Stomach (tissue), 19 donors: ENCODE measurements around the gene ALDH7A1. TPM values are rescaled to one million over a fixed set of nuclear protein-coding genes. Genes with fewer than 3 reads are reported as not detected.
A peak's percentile ranks its signal among the peaks of the same experiment; 100 is the strongest.

Experiments used
- DNase-seq, 2 donors: peaks; one replicate each; pipeline versions ENCODE4 v3.0.0 to v3.0.0-alpha.2; 2013 to 2019
- H3K27ac ChIP-seq, 5 donors: fragments of 200-600 bp in 4 of 5; sonication (generic) in 4 of 5; one replicate each; pipeline ENCODE4 v1.5.1; 2013 to 2019; ENCODE audit warnings: mild to moderate bottlenecking in 1 of 5, moderate library complexity in 1 of 5
- H3K27me3 ChIP-seq, 3 donors: fragments of 200-600 bp; sonication (generic); one replicate each; pipeline ENCODE4 v1.5.1; 2017 to 2019; ENCODE audit warnings: mixed run types in 1 of 3
- H3K36me3 ChIP-seq, 4 donors: fragments of 200-600 bp; sonication (generic); 1 replicate in 3 of 4; 2 replicates in 1 of 4; pipeline ENCODE4 v1.5.1; 2016 to 2019
- H3K4me1 ChIP-seq, 4 donors: fragments of 200-600 bp; sonication (generic); one replicate each; pipeline ENCODE4 v1.5.1; 2016 to 2019
- H3K4me3 ChIP-seq, 4 donors: fragments of 200-600 bp; sonication (generic) in 3 of 4; one replicate each; pipeline ENCODE4 v1.5.1; 2016 to 2019; ENCODE audit warnings: mild to moderate bottlenecking in 1 of 4
- H3K9me3 ChIP-seq, 4 donors: fragments of 200-600 bp; sonication (generic); one replicate each; pipeline ENCODE4 v1.5.1; 2016 to 2019
- EP300 ChIP-seq: sonication (generic); formaldehyde crosslinking; IDR thresholded peaks from one replicate; pipeline ENCODE4 v1.6.1; 2017; ENCODE audit warnings: antibody characterized with exemption
- POLR2A ChIP-seq, 4 donors: fragments of 450-650 bp; IDR thresholded peaks; one replicate each; pipeline ENCODE4 v1.6.1; 2016; ENCODE audit warnings: antibody characterized with exemption in 4 of 4, control low read depth in 2 of 4, mild to moderate bottlenecking in 1 of 4, moderate library complexity in 1 of 4
- POLR2AphosphoS5 ChIP-seq, 3 donors: sonication (generic); formaldehyde crosslinking; IDR thresholded peaks; one replicate each; pipeline ENCODE4 v1.6.1; 2016; ENCODE audit warnings: antibody characterized with exemption in 3 of 3
- WGBS, 5 donors: extraction: QIAGEN DNeasy Blood & Tissue Kit in 3 of 5; methylation state at CpG; one replicate each; pipeline versions ENCODE4 v1.1.5 to v1.1.7; 2013 to 2018; 5-methylcytosine and 5-hydroxymethylcytosine counted together
- intact Hi-C: fragments of 100-400 bp; cut with DNase I; formaldehyde crosslinking; loops from one replicate; pipeline ENCODE4 v1.15.1; 2023; ENCODE audit warnings: low total_unique reads
- long read RNA-seq, 10 donors: transcript quantifications; one replicate each; lab custom pipeline, GENCODE V29; 2026
- polyA plus RNA-seq, 3 donors: library from polyadenylated mRNA; stranded (reverse); fragments of 200-250 nt; gene quantifications; one replicate each; pipeline ENCODE4 v1.2.3, GENCODE V29; 2013
- total RNA-seq, 5 donors: library from RNA; depleted of rRNA; stranded (reverse); fragments of >200 nt; gene quantifications; one replicate each; pipeline versions ENCODE4 v1.1.0 to v1.2.3, GENCODE V29; 2014 to 2016
- TF ChIP-seq, protein P1 (sequence below), 7 experiments: fragments of 450-650 bp in 4 of 7; fragments of 200-600 bp in 3 of 7; sonication (generic) in 3 of 7; IDR thresholded peaks; one replicate each; pipeline ENCODE4 v1.5.1; 2016 to 2019; ENCODE audit warnings: antibody characterized with exemption in 7 of 7, control low read depth in 2 of 7, mild to moderate bottlenecking in 1 of 7
- donor health status: healthy with polysubstance abuse.
- donor health status: Bipolar disorder and iron deficiency.
- donor health status: healthy.

The ALDH7A1 gene
- total RNA-seq, result 10 to 100 TPM in 4 of 5 donors, 1 to 10 TPM in 1; 4.9 to 55.6 (median 30.9) TPM
- 10 to 100 TPM; 32.2 to 52.9 (median 32.9) TPM for polyA plus RNA-seq
- long read RNA-seq, donor 1, full-length matches to known transcripts, result 3 of 3 reads
- long read RNA-seq, donor 1, partial matches to known transcripts, result 0 of 3 reads
- long read RNA-seq, donor 1, other reads (novel, unspliced or antisense), result 0 of 3 reads
- long read RNA-seq, donor 2, full-length matches to known transcripts, result 10 of 10 reads
- long read RNA-seq, donor 2, partial matches to known transcripts, result 0 of 10 reads
- long read RNA-seq, donor 2, other reads (novel, unspliced or antisense), result 0 of 10 reads
- long read RNA-seq, donor 3, full-length matches to known transcripts, result 14 of 14 reads
- long read RNA-seq, donor 3, partial matches to known transcripts, result 0 of 14 reads
- long read RNA-seq, donor 3, other reads (novel, unspliced or antisense), result 0 of 14 reads
- long read RNA-seq, donor 4, result 0 reads
- long read RNA-seq, donor 5, full-length matches to known transcripts, result 14 of 14 reads
- long read RNA-seq, donor 5, partial matches to known transcripts, result 0 of 14 reads
- long read RNA-seq, donor 5, other reads (novel, unspliced or antisense), result 0 of 14 reads
- long read RNA-seq, donor 6, full-length matches to known transcripts, result 40 of 47 reads
- long read RNA-seq, donor 6, partial matches to known transcripts, result 7 of 47 reads
- long read RNA-seq, donor 6, other reads (novel, unspliced or antisense), result 0 of 47 reads
- long read RNA-seq, donor 7, full-length matches to known transcripts, result 10 of 16 reads
- long read RNA-seq, donor 7, partial matches to known transcripts, result 6 of 16 reads
- long read RNA-seq, donor 7, other reads (novel, unspliced or antisense), result 0 of 16 reads
- long read RNA-seq, donor 8, full-length matches to known transcripts, result 22 of 28 reads
- long read RNA-seq, donor 8, partial matches to known transcripts, result 6 of 28 reads
- long read RNA-seq, donor 8, other reads (novel, unspliced or antisense), result 0 of 28 reads
- long read RNA-seq, donor 9, full-length matches to known transcripts, result 13 of 32 reads
- long read RNA-seq, donor 9, partial matches to known transcripts, result 19 of 32 reads
- long read RNA-seq, donor 9, other reads (novel, unspliced or antisense), result 0 of 32 reads
- long read RNA-seq, donor 10, full-length matches to known transcripts, result 2 of 7 reads
- long read RNA-seq, donor 10, partial matches to known transcripts, result 5 of 7 reads
- long read RNA-seq, donor 10, other reads (novel, unspliced or antisense), result 0 of 7 reads

DNA sequence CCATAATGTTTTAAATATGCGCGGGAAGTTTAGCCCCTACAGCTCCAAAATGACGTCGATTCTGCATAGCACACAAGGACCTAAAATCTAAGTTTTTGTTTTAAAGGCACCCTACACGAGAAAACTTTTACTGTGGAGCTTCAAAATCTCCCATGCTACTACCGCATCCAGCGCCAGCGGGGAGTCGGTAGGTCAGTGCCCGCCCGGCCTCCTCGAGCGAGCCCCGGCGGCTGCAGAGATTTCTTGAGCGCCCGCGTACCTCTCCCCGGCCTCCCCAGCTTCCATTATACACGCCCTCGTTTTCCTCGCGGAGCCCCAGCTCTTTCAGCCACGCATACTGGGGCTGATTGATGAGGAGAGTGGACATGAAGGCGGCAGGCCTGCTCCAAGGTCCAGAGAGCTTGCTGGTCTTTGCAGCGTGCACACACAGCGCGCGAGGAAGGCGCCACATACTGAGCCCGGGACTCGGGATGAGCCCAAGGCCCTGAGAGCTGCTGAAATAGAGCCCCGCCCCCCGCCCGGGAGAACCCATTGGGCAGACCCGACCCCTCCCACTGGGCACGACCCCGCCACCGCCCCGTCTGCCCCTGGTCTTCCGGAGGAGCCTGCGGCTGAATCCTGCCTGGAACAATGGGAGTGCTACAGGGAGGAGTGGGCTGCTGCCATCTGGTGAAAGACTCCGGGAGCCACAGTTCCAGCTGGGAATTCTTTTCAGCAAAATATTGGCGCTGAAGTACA is at the start of gene ALDH7A1:
ALDH7A1 (minus strand) TSS at position 472 of the 738 bp plus-strand sequence; CDS start at position 451, 21 bp downstream.
- 0 to 3% (median 1%) methylated on average over 28 to 44 of the region's 44 CpGs for WGBS, 5 donors
- Histone ChIP-seq H3K4me1 (peaks cover 0 to 26% (median 23%) of the 10 kb centered on the region in 4 donors), H3K27ac (peak within 1 kb of the TSS; percentile 74 to 87 (median 84)), H3K36me3 (peaks cover 0 to 23% (median 22%) of the 10 kb centered on the region in 4 donors), H3K9me3 (no peaks in the 10 kb centered on the region), H3K27me3 (no peaks in the 10 kb centered on the region), H3K4me3 (peak within 1 kb of the TSS; percentile 56 to 73 (median 64))
- intact Hi-C loops, result no loop called here
- TF ChIP-seq POLR2A (IDR thresholded peaks at IDR 0.05), result no peak
- peak in 2 of 3 donors; percentile 69 to 77 for TF ChIP-seq POLR2AphosphoS5 (IDR thresholded peaks at IDR 0.05)
- no peak for TF ChIP-seq EP300
- TF ChIP-seq, protein P1, sequence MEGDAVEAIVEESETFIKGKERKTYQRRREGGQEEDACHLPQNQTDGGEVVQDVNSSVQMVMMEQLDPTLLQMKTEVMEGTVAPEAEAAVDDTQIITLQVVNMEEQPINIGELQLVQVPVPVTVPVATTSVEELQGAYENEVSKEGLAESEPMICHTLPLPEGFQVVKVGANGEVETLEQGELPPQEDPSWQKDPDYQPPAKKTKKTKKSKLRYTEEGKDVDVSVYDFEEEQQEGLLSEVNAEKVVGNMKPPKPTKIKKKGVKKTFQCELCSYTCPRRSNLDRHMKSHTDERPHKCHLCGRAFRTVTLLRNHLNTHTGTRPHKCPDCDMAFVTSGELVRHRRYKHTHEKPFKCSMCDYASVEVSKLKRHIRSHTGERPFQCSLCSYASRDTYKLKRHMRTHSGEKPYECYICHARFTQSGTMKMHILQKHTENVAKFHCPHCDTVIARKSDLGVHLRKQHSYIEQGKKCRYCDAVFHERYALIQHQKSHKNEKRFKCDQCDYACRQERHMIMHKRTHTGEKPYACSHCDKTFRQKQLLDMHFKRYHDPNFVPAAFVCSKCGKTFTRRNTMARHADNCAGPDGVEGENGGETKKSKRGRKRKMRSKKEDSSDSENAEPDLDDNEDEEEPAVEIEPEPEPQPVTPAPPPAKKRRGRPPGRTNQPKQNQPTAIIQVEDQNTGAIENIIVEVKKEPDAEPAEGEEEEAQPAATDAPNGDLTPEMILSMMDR (IDR thresholded peaks at IDR 0.05), result peak in 3 of 7 experiments; percentile 23 to 41 (median 25)
- peak; percentile 89 to 98 for DNase-seq

DNA sequence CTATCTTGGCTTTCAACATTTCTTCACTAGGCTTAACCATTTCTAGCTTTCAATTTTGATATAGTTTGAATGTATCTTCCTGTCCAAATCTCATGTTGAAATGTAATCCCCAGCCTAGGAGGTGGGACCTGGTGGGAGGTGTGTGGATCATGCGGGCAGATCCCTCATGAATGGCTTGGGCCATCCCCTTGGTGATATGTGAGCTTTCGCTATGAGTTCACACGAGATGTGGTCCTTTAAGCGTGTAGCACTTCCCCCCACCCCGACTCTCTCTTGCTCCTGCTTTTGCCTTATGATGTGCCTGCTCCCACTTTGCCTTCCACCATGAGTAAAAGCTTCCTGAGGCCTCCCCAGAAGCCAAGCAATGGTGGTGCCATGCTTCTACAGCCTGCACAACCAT is 46.4 kb upstream of the ALDH7A1 start:
- DNase-seq, result no peak
- 87 to 96% (median 91%) methylated on average over 5 of the region's 5 CpGs for WGBS, 5 donors
- Histone ChIP-seq H3K9me3 (peaks cover 0 to 14% (median 3%) of the 10 kb centered on the region in 4 donors), H3K36me3 (no peaks in the 10 kb centered on the region), H3K27me3 (no peaks in the 10 kb centered on the region), H3K4me1 (no peaks in the 10 kb centered on the region), H3K4me3 (no peak overlapping the region), H3K27ac (no peak overlapping the region)
- no peak for TF ChIP-seq POLR2A (IDR thresholded peaks at IDR 0.05)
- TF ChIP-seq, protein P1 (IDR thresholded peaks at IDR 0.05), result no peak
- TF ChIP-seq POLR2AphosphoS5 (IDR thresholded peaks at IDR 0.05), result no peak
- TF ChIP-seq EP300, result no peak
- intact Hi-C loops, result no loop called here

- TF ChIP-seq POLR2AphosphoS5 (IDR thresholded peaks at IDR 0.05) (no peak), POLR2A (IDR thresholded peaks at IDR 0.05) (no peak), EP300 (no peak)
- TF ChIP-seq, protein P1 (IDR thresholded peaks at IDR 0.05), result no peak
- Histone ChIP-seq H3K36me3 (no peaks in the 10 kb centered on the region), H3K4me1 (no peaks in the 10 kb centered on the region), H3K27me3 (no peaks in the 10 kb centered on the region), H3K9me3 (peaks cover 0 to 14% (median 3%) of the 10 kb centered on the region in 4 donors), H3K4me3 (no peak overlapping the region), H3K27ac (no peak overlapping the region)
- 66 to 92% (median 81%) methylated on average over 1 of the region's 1 CpG for WGBS, 5 donors
- no peak for DNase-seq
- intact Hi-C loops, result no loop called here
These were observed 45.8 kb upstream of the ALDH7A1 start for GRCh38 chr5:126640866-126641265.
